ENCODE data around the gene SLC30A7. TPM values are rescaled to one million over a fixed set of nuclear protein-coding genes. Genes with fewer than 3 reads are reported as not detected.

Gene SLC30A7
- total and polyA plus RNA-seq, 2 donors from 2014 or later: 4.4 to 40.2 TPM

GRCh38 chr1:101005871-101006270 is 110.0 kb downstream of the SLC30A7 start:
- Histone ChIP-seq H3K9me3 (ENCODE audit: control insufficient read depth in 2 of 3, insufficient read depth in 1 of 3, low read length in 3 of 3) (no peaks in the 10 kb centered on the region), H3K9ac (ENCODE audit: low read length in 3 of 3) (no peak overlapping the region), H3K27ac (ENCODE audit: low read depth in 2 of 2, low read length in 2 of 2) (no peak overlapping the region), H3K4me1 (ENCODE audit: control insufficient read depth in 2 of 3, insufficient read depth in 2 of 3, low read depth in 1 of 3, low read length in 3 of 3) (no peaks in the 10 kb centered on the region), H3K4me3 (ENCODE audit: low read length in 3 of 3) (no peak overlapping the region), H3K27me3 (ENCODE audit: control insufficient read depth, insufficient read depth, low read length) (no peaks in the 10 kb centered on the region), H3K36me3 (ENCODE audit: control insufficient read depth in 2 of 3, insufficient read depth in 3 of 3, low read length in 3 of 3) (peaks cover 0 to 3% (median 2%) of the 10 kb centered on the region in 3 donors)
- DNase-seq: no peak
- no peak for TF ChIP-seq CTCF (IDR thresholded peaks at IDR 0.05; ENCODE audit: borderline replicate concordance, extremely low read depth, insufficient read depth)
- intact Hi-C loops (cut with DNase I): no loop called here
- no peak for FAIRE-seq

- no peak for TF ChIP-seq CTCF (IDR thresholded peaks at IDR 0.05; ENCODE audit: borderline replicate concordance, extremely low read depth, insufficient read depth)
- FAIRE-seq (no peak), DNase-seq (no peak)
- no peak overlapping the region for H3K9ac ChIP-seq (ENCODE audit: low read length in 3 of 3)
- H3K9me3 ChIP-seq (ENCODE audit: control insufficient read depth in 2 of 3, insufficient read depth in 1 of 3, low read length in 3 of 3): no peaks in the 10 kb centered on the region
- no peaks in the 10 kb centered on the region for H3K27me3 ChIP-seq (ENCODE audit: control insufficient read depth, insufficient read depth, low read length)
- intact Hi-C loops (cut with DNase I): no loop called here
- no peak overlapping the region for H3K27ac ChIP-seq (ENCODE audit: low read depth in 2 of 2, low read length in 2 of 2)
- H3K36me3 ChIP-seq (ENCODE audit: control insufficient read depth in 2 of 3, insufficient read depth in 3 of 3, low read length in 3 of 3): no peaks in the 10 kb centered on the region
- H3K4me1 ChIP-seq (ENCODE audit: control insufficient read depth in 2 of 3, insufficient read depth in 2 of 3, low read depth in 1 of 3, low read length in 3 of 3): no peaks in the 10 kb centered on the region
- no peak overlapping the region for H3K4me3 ChIP-seq (ENCODE audit: low read length in 3 of 3)
These were observed 110.7 kb downstream of the SLC30A7 start for GRCh38 chr1:101006553-101006952.

DNA sequence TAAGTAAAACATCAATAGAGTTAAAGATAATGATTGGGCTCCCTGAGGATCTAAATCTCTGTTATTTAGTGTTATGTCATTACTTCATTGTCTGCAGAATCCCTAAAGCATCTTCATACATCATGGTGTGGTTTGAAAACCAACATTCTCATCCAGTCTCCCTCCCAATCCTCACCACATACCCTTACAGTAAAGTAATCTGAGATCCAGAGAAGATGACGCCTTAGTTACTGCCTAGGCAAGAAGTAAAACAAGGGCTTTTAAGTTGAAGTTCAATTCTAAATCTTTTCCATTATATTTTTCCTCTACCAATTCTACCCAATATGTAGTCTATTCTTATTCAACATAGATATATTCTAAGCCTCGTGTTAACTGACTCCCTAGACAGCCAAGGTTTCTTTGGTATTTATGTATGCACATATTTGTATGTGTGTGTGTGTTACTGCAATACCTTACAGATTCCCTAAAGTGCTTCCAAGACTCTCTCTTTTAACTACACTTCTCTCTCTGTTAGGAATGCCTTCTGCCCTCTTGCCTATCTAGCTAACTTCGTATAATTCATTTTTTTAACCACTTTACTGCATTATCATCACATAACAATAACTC is 112.4 kb downstream of the SLC30A7 start:
- no peaks in the 10 kb centered on the region for H3K27me3 ChIP-seq (ENCODE audit: control insufficient read depth, insufficient read depth, low read length)
- H3K9ac ChIP-seq (ENCODE audit: low read length in 3 of 3): no peak overlapping the region
- no peaks in the 10 kb centered on the region for H3K4me1 ChIP-seq (ENCODE audit: control insufficient read depth in 2 of 3, insufficient read depth in 2 of 3, low read depth in 1 of 3, low read length in 3 of 3)
- TF ChIP-seq CTCF (IDR thresholded peaks at IDR 0.05; ENCODE audit: borderline replicate concordance, extremely low read depth, insufficient read depth): no peak
- no peaks in the 10 kb centered on the region for H3K36me3 ChIP-seq (ENCODE audit: control insufficient read depth in 2 of 3, insufficient read depth in 3 of 3, low read length in 3 of 3)
- no peak overlapping the region for H3K4me3 ChIP-seq (ENCODE audit: low read length in 3 of 3)
- no peaks in the 10 kb centered on the region for H3K9me3 ChIP-seq (ENCODE audit: control insufficient read depth in 2 of 3, insufficient read depth in 1 of 3, low read length in 3 of 3)
- DNase-seq (no peak), FAIRE-seq (no peak)
- intact Hi-C loops (cut with DNase I): no loop called here
- no peak overlapping the region for H3K27ac ChIP-seq (ENCODE audit: low read depth in 2 of 2, low read length in 2 of 2)

- Histone ChIP-seq H3K4me3 (ENCODE audit: low read length in 3 of 3) (no peak overlapping the region), H3K36me3 (ENCODE audit: control insufficient read depth in 2 of 3, insufficient read depth in 3 of 3, low read length in 3 of 3) (no peaks in the 10 kb centered on the region), H3K27me3 (ENCODE audit: control insufficient read depth, insufficient read depth, low read length) (no peaks in the 10 kb centered on the region), H3K4me1 (ENCODE audit: control insufficient read depth in 2 of 3, insufficient read depth in 2 of 3, low read depth in 1 of 3, low read length in 3 of 3) (no peaks in the 10 kb centered on the region), H3K9ac (ENCODE audit: low read length in 3 of 3) (no peak overlapping the region), H3K9me3 (ENCODE audit: control insufficient read depth in 2 of 3, insufficient read depth in 1 of 3, low read length in 3 of 3) (no peaks in the 10 kb centered on the region), H3K27ac (ENCODE audit: low read depth in 2 of 2, low read length in 2 of 2) (no peak overlapping the region)
- TF ChIP-seq CTCF (IDR thresholded peaks at IDR 0.05; ENCODE audit: borderline replicate concordance, extremely low read depth, insufficient read depth): no peak
- DNase-seq (no peak), FAIRE-seq (no peak)
- intact Hi-C loops (cut with DNase I): no loop called here
These were observed 117.9 kb downstream of the SLC30A7 start for GRCh38 chr1:101013776-101014175.

Data from kidney (tissue), 14 donors.